Erythroblast (primary cell): Measurements from ENCODE around the gene EIF5A2.
"Not testable (repeated sequence)": the region's sequence is repeated elsewhere in the genome, so short reads cannot be mapped to it uniquely, and the experiment has no call there.

Source experiments
- DNase-seq, 2 experiments: peaks; one replicate each; lab custom pipeline; 2025; lab: John Stamatoyannopoulos, UW
- GATA1 ChIP-seq: IDR thresholded peaks from 2 replicates; pipeline ENCODE4 v1.6.1; 2011; ENCODE audit warnings: low read depth, mild to moderate bottlenecking, control low read depth, low read length, moderate library complexity
- POLR2A ChIP-seq: IDR thresholded peaks from 2 replicates; pipeline ENCODE4 v1.6.1; 2011; ENCODE audit warnings: mild to moderate bottlenecking, low read length

EIF5A2 gene

DNA sequence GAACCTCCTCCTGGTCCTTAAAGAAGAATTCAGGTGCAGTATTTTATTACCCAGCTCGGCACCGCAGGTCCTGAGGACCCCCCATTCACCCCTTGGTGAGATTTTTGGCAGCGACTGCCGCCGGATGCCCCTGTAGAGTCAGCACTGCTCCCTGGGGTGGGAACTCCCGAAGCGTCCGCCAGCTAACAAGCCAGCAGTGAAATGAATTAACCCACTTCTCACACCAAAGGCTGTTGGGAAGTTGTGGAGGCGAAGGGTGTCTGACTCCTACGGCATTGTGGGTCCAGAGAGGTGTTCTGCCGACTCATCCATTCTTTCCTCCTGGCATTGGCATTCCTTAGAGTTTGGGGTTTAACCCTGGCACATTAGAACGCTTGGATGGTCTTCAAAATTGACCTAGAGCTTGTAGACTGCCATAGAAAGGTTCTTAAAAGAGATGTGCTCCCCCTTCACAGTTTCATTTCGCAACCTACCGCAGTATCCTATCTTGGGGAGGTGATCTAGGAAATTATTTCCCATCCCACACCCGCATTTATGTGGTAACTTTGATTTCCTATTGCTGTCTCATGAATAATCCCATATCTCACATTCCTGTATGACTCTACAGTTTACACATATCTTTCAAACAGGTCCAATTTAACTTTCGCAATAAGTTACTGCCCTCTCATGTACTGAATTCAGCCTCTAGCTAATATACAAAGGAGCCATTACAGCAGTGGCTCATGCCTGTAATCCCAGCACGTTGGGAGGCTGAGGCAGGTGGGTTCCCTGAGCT, 879 bp upstream of the EIF5A2 start:
- peak in 1 of 2 experiments; percentile 20 for DNase-seq

DNA sequence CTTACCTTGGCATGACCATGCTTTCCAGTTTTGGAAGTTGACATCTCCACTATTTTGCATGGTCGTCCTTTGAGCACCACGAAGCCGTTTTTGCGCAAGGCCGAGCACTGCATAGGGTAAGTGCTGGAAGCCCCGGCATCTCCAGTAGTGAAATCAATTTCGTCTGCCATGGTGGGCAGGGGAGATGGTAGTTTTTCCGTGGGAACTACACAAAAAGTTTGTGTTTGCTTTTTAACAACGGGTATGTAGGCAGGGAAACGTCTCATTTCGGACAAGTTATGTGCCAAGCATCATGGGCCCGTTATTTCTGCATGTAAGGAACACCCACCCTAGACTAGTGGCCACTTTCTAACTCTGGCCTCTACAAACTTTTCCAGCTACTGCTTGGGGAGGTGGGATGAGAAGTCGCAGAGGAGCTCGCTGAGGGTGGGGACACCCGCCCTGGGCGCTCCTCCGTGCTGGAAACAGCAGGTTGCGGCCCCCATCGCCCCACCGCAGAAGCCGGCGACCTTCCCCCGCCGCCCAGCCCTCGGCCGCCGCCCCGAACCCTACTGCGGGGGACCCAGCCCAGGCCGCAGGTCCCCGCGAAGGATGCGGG, 701 bp downstream of the EIF5A2 start:
- peak; percentile 49 to 54 for DNase-seq
- TF ChIP-seq POLR2A (no peak), GATA1 (no peak)

More for the DNA sequence above, 879 bp upstream of the EIF5A2 start:
- TF ChIP-seq GATA1 (no peak), POLR2A (no peak)

DNA sequence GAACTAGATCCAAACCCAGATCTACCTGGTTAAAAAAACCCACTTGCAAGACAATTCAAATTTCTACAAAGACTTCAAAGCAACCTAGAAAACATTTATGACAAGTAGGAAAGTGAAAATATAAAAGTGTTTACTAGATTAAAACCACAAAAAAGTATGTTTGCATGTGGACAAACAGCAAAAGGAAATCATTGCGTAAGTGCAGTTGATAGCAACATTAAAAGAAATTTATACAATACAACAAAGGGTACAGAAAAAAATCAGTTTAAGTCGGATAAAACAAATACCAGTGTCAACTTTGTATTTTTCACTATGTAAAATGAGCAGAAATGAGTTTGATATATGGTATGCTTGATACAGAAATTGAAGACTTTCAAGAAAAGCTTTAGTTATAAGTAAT, 2.6 kb downstream of the EIF5A2 start:
- no peak for DNase-seq
- no peak for TF ChIP-seq GATA1
- no peak for TF ChIP-seq POLR2A

DNA sequence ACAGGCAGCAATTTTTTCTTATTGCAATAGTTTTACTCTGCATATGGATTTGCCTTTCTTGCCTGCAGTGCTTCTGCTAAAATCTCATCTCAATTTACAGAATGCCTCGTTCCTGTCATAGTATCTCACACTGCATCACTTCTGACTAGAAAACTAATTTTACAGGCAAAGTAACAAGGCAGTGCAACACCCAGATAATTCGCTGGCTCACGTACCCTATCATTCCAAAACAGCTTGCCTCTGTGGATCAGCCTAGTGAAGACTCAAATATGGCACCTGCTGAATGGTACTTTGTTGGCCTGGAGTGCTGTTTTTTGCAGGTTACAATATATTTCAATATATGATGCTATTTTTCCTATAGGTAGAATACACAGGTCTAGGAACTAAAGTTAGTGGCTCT, 5.3 kb downstream of the EIF5A2 start:
- TF ChIP-seq POLR2A = no peak
- no peak for TF ChIP-seq GATA1
- peak; percentile 71 to 83 for DNase-seq

DNA sequence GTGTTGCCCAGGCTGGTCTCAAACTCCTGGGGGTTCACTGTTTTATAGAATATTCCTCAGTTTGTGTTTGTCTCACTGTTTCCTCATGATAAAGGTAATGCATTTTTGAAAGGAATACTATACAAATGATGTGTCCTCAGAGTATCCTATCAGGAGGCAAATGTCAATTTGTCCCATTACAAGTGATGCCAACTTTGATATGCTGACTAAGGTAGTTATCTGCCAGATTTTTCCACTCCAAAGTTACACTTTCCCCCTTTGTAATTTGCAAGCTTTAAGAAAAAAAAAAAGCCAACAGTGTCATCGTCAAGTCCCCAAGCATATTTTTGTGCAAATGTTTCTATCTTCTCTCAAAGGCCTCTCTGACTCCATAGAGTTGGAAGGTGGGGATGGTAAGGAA, 9.0 kb downstream of the EIF5A2 start:
- TF ChIP-seq GATA1 (no peak), POLR2A (no peak)
- DNase-seq = no peak

DNA sequence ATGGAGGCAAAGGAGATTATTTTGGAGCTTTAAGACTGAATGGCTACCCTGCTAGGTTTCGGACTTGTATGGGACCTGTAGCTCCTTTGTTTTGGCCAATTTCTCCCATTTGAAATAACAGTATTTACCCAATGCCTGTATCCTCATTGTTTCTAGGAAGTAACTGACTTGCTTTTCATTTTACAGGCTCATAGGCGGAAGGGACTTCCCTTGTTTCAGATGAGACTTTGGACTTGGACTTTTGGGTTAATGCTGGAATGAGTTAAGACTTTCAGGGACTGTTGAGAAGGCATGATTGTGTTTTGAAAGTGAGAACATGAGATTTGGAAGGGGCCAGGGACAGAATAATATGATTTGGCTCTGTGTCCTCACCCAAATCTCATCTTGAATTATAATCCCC, 10.5 kb downstream of the EIF5A2 start:
- no peak for DNase-seq
- TF ChIP-seq POLR2A (no peak), GATA1 (no peak)

DNA sequence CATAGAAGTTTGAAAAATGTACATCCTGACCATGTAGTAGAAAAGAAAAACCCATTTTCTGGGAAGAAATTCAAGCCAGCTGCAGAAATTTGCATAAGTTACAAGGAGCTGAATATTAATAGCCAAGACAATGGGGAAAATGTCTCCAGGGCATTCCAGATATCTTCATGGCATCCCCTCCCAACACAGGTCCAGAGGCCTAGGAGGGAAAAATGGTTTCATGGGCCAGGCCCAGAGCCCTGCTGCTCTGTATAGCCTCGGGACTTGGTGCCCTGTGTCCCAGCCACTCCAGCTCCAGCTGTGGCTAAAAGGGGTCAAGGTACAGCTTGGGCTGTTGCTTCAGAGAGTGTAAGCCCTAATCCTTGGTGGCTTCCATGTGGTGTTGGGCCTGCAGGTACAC, 11.2 kb downstream of the EIF5A2 start:
- DNase-seq = not testable (repeated sequence)

DNA sequence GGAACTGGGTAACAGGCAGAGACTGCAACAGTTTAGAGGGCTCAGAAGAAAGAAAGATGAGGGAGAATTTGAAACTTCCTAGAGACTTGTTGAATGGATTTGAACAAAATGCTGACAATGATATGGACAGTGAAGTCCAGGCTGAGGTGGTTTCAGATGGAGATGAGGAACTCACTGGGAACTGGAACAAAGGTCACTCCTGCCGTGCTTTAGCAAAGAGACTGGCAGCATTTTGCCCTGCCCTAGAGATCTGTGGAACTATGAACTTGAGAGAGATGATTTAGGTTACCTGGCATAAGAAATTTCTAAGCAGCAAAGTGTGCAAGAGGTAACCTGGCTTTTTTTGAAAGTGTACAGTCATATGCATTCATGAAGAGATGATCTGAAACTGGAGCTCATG, 11.7 kb downstream of the EIF5A2 start:
- DNase-seq = no peak
- TF ChIP-seq POLR2A (no peak), GATA1 (no peak)

DNA sequence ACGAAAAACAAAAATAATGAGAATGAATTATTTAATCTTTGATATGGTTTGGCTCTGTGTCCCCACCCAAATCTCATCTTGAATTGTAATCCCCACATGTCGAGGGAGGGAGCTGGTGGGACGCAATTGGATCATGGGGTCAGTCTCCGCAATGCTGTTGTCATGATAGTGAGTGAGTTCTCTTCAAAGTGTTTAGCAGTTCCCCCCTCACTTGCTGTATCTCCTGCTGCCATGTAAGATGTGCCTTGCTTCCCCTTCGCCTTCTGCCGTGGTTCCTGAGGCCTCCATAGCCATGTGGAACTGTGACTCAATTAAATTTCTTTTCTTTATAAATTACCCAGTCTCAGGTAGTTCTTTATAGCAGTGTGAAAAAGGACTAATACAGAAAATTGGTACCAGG, 12.1 kb downstream of the EIF5A2 start:
- not testable (repeated sequence) for DNase-seq

DNA sequence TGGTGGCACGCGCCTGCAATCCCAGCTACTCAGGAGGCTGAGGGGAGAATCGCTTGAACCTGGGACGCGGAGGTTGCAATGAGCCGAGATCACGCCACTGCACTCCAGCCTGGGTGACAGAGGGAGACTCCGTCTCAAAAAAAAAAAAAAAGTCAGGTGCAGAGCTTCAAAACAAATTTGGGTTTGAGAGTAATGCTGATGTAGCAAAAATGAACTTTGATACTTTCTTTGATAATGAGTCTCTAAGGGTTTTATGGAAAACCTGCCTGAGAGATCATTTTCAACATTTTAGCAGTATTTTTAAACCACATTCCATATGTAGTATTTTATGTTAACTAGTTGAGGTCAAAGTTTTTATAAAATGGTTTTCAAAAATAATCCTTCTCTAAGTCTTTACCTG, 14.5 kb downstream of the EIF5A2 start:
- TF ChIP-seq GATA1 = no peak
- no peak for TF ChIP-seq POLR2A
- no peak for DNase-seq

DNA sequence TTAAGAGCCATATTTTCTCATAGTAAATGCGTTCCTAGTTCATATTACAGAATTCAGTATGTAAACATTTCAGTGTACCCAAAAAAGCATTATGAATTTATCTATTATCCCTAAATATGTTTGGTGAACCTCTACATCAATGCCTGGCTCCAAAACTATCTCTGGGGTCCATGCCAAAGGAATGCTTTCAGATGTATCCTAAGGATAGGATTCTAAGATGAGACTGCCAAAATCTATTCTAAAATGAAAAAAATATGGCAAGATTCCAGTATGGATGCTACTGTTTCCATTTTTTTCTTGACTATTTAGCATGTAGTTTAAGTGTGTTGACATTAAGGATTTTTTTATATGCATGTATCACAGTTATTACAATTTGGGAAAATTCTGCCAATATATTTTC, 18.8 kb downstream of the EIF5A2 start:
- TF ChIP-seq POLR2A = no peak
- TF ChIP-seq GATA1 = no peak
- DNase-seq = no peak

DNA sequence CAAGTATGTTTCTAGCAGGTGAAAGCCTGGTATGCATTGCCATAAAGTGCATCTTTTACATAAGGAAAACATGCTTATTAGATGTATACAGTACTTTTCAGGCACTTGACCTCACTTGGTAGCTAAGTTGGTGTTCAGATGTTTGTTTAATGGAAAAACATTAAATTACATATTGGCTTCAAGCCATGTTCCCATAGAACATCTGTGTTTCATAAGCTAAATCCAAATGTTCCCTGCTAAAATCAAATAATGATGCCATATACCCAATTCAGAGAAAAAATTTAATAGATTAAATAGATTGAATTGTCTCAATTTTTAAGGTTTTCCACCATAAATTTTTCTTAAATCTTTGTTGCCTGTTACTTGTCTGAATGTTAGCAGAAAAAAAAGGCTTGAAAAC, 19.3 kb downstream of the EIF5A2 start:
- no peak for DNase-seq
- no peak for TF ChIP-seq GATA1
- no peak for TF ChIP-seq POLR2A

DNA sequence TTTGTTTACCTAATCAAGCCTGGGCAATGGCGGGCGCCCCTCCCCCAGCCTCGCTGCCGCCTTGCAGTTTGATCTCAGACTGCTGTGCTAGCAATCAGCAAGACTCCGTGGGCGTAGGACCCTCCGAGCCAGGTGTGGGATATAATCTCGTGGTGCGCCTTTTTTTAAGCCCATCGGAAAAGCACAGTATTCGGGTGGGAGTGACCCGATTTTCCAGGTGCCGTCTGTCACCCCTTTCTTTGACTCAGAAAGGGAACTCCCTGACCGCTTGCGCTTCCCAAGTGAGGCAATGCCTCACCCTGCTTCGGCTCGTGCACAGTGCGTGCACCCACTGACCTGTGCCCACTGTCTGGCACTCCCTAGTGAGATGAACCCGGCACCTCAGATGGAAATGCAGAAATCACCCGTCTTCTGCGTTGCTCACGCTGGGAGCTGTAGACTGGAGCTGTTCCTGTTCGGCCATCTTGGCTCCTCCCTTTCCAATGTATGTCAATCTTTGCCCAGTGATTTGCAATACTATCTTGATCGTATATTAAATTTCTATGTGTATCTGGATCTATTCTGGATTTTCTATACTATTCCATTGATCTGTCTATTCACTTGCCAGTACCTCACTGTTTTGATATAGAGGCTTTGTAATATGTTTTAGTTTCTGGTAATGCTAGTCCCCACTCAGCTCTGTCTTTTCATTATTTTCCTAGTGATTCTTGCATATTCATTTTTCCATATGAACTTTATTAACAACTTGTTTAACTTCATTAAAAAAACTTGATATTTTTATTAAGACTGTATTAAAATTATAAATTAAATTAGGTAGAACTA, 24.1 kb downstream of the EIF5A2 start:
- not testable (repeated sequence) for DNase-seq

DNA sequence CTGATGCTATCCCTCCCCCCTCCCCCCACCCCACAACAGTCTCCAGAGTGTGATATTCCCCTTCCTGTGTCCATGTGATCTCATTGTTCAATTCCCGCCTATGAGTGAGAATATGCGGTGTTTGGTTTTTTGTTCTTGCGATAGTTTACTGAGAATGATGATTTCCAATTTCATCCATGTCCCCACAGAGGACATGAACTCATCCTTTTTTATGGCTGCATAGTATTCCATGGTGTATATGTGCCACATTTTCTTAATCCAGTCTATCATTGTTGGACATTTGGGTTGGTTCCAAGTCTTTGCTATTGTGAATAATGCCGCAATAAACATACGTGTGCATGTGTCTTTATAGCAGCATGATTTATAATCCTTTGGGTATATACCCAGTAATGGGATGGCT, 29.7 kb downstream of the EIF5A2 start:
- DNase-seq = not testable (repeated sequence)

DNA sequence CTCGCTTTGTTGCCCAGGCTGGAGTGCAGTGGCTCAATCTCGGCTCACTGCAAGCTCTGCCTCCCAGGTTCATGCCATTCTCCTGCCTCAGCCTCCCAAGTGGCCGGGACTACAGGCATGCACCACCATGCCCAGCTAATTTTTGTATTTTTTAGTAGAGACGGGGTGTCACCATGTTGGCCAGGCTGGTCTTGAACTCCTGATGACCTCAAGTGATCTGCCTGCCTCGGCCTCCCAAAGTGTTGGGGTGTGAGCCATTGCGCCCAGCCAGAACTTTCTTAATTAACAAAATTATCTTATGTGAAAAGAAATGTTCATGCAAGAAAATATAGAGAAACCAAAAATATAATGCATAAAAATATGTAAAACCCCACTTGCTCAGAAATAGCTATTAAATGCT, 31.1 kb downstream of the EIF5A2 start:
- DNase-seq = not testable (repeated sequence)
